ENCODE measurements around the gene BLOC1S6.

The BLOC1S6 gene

DNA sequence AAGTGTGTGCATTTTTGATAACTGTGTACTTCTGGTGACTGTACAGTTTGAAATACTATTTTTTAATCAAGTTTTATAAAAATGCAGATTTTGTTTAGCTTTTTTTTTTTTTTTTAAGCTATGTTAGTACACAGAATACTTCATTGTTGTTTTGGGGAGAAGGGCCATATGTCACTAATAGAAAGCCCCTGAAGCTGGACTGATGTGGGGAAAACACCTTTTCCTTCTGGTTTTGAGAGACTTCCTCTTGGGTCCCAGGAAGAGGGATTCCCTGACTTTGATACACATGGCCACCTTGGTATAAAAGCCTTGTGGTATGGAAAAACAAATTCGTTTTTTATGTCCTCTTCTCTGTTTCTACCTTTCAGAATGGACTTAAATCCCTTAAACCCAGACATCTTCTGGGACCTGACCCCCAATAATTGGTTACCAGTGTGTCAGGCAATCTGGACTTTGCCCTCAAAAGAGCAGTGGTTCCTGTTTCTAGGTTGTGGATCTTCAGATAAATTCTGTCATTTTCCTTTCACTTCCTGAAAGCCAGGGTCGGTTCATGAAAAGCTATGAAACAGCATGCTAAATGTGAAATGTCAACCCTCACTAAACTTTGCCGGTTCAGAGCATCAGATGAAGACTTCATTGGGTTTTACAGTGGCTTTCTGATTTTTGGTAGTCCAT, 31.1 kb upstream of the BLOC1S6 start:
- H3K9me3 ChIP-seq (ENCODE audit: low read length) = no peaks in the 10 kb centered on the region
- no peaks in the 10 kb centered on the region for H3K36me3 ChIP-seq (ENCODE audit: insufficient read depth, low read length)
- no peaks in the 10 kb centered on the region for H3K27me3 ChIP-seq (ENCODE audit: control insufficient read depth in 1 of 2, insufficient read depth in 2 of 2, low read length in 2 of 2)
- H3K4me3 ChIP-seq (ENCODE audit: low read depth in 1 of 2, low read length in 2 of 2) = no peak overlapping the region
- no peak overlapping the region for H3K9ac ChIP-seq (ENCODE audit: low read length)
- no peak overlapping the region for H3K27ac ChIP-seq (ENCODE audit: low read depth, low read length)
- H3K4me1 ChIP-seq (ENCODE audit: insufficient read depth, low read length) = no peaks in the 10 kb centered on the region

DNA sequence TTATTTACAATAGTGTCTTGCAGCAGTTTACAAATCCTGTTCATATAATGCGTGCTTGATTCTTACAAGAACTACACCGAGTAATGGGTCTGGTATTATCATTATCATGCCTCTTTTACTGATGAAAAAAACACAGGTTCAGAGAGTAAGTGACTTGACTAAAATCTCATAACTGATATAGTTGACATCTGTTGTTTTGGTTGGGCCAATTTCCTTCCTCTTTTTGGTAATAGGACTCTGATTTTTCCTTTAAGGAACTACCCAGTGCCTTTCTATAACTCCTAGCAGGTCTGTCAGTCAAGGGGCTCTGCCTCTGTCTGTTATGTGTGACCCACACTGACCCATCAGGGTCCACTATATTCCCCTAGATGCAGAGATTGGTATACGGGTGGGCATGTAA, 14.6 kb upstream of the BLOC1S6 start:
- Histone ChIP-seq H3K36me3 (ENCODE audit: insufficient read depth, low read length) (no peaks in the 10 kb centered on the region), H3K9ac (ENCODE audit: low read length) (no peak overlapping the region), H3K4me3 (ENCODE audit: low read depth in 1 of 2, low read length in 2 of 2) (no peak overlapping the region), H3K27me3 (ENCODE audit: control insufficient read depth in 1 of 2, insufficient read depth in 2 of 2, low read length in 2 of 2) (no peaks in the 10 kb centered on the region), H3K27ac (ENCODE audit: low read depth, low read length) (no peak overlapping the region), H3K9me3 (ENCODE audit: low read length) (no peaks in the 10 kb centered on the region), H3K4me1 (ENCODE audit: insufficient read depth, low read length) (no peaks in the 10 kb centered on the region)

DNA sequence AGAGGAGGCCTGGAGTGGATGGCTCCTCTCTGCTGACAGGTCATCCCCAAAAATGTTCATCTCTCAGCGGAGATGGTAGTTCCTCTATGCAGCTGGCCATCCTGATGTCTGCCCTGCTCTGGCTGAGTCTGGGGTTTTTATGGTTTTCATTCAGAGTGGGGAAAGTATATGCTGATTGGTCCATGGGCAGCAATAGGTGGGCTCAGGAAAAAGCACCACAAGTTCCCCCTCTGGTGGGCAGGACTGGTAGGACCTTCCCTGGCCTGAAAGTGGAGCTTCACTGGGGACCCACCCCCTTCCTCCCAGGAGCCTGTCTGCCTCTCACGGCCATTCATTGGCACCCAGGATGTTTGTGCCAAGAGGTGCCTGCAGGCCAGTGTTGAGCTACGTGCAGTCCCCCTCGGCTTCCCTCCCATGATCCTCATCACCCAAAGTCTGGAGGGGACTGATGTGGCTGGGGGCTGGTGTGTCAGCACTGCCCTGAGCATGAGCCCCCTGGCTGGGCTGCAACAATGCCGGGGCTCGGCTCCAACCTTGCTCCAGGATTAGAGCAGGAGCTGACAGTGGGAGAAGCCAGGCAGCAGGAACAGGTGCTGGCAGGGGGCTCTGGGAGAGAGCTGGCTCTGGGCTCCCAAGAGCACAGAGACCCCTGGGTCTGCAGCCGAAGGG, 13.1 kb upstream of the BLOC1S6 start:
- Histone ChIP-seq H3K4me1 (ENCODE audit: insufficient read depth, low read length) (no peaks in the 10 kb centered on the region), H3K4me3 (ENCODE audit: low read depth in 1 of 2, low read length in 2 of 2) (no peak overlapping the region), H3K9me3 (ENCODE audit: low read length) (no peaks in the 10 kb centered on the region), H3K9ac (ENCODE audit: low read length) (no peak overlapping the region), H3K36me3 (ENCODE audit: insufficient read depth, low read length) (no peaks in the 10 kb centered on the region), H3K27me3 (ENCODE audit: control insufficient read depth in 1 of 2, insufficient read depth in 2 of 2, low read length in 2 of 2) (no peaks in the 10 kb centered on the region), H3K27ac (ENCODE audit: low read depth, low read length) (no peak overlapping the region)

DNA sequence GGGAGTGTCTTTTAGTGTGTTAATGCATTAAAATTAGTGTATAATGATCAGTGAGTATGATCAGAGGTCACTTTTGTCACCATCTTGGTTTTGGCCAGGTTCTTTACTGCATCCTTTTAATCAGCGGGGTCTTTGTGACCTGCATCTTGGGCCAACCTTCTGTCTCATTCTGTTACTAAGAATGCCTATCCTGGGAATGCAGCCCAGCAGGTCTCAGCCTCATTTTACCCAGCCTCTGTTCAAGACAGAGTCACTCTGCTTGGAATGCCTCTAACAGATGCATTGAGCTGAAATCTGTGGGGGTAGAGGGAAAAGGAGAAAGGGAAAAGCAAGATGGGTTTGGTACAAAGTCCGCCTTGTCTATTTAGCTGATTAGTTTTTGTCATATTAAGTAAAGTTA, 5.3 kb upstream of the BLOC1S6 start:
- H3K36me3 ChIP-seq (ENCODE audit: insufficient read depth, low read length) = no peaks in the 10 kb centered on the region
- no peak overlapping the region for H3K27ac ChIP-seq (ENCODE audit: low read depth, low read length)
- no peak overlapping the region for H3K9ac ChIP-seq (ENCODE audit: low read length)
- peaks cover 12% of the 10 kb centered on the region for H3K4me1 ChIP-seq (ENCODE audit: insufficient read depth, low read length)
- no peak overlapping the region for H3K4me3 ChIP-seq (ENCODE audit: low read depth in 1 of 2, low read length in 2 of 2)
- no peaks in the 10 kb centered on the region for H3K9me3 ChIP-seq (ENCODE audit: low read length)
- no peaks in the 10 kb centered on the region for H3K27me3 ChIP-seq (ENCODE audit: control insufficient read depth in 1 of 2, insufficient read depth in 2 of 2, low read length in 2 of 2)

DNA sequence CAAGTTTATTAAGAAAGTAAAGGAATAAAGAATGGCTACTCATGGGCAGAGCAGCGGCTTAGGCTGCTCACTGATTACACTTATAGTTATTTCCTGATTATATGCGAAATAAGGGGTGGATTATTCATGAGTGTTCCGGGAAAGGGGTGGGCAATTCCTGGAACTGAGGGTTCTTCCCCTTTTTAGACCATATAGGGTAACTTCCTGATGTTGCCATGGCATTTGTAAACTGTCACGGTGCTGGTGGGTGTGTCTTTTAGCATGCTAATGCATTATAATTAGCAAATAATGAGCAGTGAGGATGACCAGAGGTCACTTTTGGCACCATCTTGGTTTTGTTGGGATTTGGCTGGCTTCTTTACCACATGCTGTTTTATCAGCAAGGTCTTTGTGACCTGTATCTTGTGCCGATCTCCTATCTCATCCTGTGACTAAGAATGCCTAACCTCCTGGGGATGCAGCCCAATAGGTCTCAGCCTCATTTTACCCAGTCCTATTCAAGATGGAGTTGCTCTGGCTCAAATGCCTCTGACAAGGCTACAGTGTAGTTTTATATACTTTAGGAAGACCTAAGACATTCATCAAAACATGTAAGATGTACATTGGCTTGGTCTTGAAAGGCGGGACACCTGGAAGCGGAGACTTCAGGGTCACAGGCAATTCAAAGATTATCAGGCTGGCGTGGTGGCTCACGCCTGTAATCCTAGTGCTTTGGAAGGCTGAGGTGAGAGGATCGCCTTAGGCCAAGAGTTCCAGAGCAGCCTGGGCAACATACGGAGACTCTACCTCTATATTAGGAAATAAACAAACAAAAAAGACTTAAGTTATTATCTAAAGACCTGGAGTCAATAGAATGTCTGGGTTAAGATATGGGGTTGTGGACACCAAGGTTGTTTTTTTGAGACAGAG, 3.2 kb upstream of the BLOC1S6 start:
- no peak overlapping the region for H3K4me3 ChIP-seq (ENCODE audit: low read depth in 1 of 2, low read length in 2 of 2)
- H3K9ac ChIP-seq (ENCODE audit: low read length) = no peak overlapping the region
- no peak overlapping the region for H3K27ac ChIP-seq (ENCODE audit: low read depth, low read length)
- no peaks in the 10 kb centered on the region for H3K27me3 ChIP-seq (ENCODE audit: control insufficient read depth in 1 of 2, insufficient read depth in 2 of 2, low read length in 2 of 2)
- H3K4me1 ChIP-seq (ENCODE audit: insufficient read depth, low read length) = peaks cover 22% of the 10 kb centered on the region
- no peaks in the 10 kb centered on the region for H3K36me3 ChIP-seq (ENCODE audit: insufficient read depth, low read length)
- H3K9me3 ChIP-seq (ENCODE audit: low read length) = no peaks in the 10 kb centered on the region

DNA sequence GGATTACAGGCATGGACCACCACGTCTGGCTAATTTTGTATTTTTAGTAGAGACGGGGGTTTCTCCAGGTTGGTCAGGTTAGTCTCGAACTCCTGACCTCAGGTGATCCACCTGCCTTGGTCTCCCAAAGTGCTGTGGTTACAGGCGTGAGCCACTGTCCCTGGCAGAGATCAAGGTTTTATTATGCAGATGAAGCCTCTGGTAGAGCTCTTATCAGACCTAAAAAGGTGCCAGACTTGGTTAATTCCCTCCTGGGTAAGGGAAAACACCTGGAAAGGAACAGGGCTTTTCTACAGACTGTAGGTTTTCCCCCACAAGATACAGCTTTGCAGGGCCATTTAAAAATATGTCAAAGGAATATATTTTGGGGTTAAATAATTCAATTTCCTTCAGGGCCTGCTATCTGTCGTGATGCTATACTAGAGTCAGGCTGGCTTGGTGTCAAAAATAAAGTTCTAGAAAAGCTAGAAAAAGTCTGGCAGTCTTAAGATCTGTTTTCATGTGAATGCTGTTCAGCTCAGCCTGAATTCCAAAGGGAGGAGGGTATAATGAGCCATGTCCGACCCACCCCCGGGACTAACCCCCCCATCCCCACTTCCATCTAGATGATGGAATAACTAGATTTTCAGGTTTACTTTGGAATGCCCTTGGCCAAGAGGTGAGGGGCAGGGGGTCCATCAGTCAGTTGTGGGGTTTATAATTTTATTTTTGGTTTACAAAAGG, 1.9 kb upstream of the BLOC1S6 start:
- no peaks in the 10 kb centered on the region for H3K9me3 ChIP-seq (ENCODE audit: low read length)
- no peaks in the 10 kb centered on the region for H3K27me3 ChIP-seq (ENCODE audit: control insufficient read depth in 1 of 2, insufficient read depth in 2 of 2, low read length in 2 of 2)
- no peak overlapping the region for H3K4me3 ChIP-seq (ENCODE audit: low read depth in 1 of 2, low read length in 2 of 2)
- H3K9ac ChIP-seq (ENCODE audit: low read length) = no peak overlapping the region
- H3K4me1 ChIP-seq (ENCODE audit: insufficient read depth, low read length) = peaks cover 31% of the 10 kb centered on the region
- H3K27ac ChIP-seq (ENCODE audit: low read depth, low read length) = no peak overlapping the region
- H3K36me3 ChIP-seq (ENCODE audit: insufficient read depth, low read length) = no peaks in the 10 kb centered on the region

DNA sequence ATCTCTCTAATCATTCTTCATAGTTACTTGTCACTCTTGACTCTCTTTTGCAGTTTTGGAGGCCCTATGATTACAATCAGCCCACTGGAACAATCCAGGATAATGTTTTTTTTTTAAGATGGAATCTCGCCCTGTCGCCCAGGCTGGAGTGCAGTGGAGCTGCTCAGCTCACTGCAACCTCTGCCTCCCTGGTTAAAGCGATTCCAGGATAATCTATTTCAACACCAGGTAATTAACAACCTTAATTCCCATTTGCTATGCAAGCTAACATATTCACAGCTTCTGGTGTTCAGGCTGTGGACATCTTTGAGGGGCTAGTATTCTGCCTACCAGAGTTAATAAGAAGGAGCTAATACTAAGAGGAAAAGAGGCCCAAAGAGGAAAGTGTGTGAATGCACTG, 1.1 kb upstream of the BLOC1S6 start:
- Histone ChIP-seq H3K4me1 (ENCODE audit: insufficient read depth, low read length) (peaks cover 31% of the 10 kb centered on the region), H3K27ac (ENCODE audit: low read depth, low read length) (peak overlapping the region; percentile 92), H3K9me3 (ENCODE audit: low read length) (no peaks in the 10 kb centered on the region), H3K9ac (ENCODE audit: low read length) (peak overlapping the region; percentile 84), H3K27me3 (ENCODE audit: control insufficient read depth in 1 of 2, insufficient read depth in 2 of 2, low read length in 2 of 2) (no peaks in the 10 kb centered on the region), H3K4me3 (ENCODE audit: low read depth in 1 of 2, low read length in 2 of 2) (peak overlapping the region; percentile 71 to 80), H3K36me3 (ENCODE audit: insufficient read depth, low read length) (no peaks in the 10 kb centered on the region)

DNA sequence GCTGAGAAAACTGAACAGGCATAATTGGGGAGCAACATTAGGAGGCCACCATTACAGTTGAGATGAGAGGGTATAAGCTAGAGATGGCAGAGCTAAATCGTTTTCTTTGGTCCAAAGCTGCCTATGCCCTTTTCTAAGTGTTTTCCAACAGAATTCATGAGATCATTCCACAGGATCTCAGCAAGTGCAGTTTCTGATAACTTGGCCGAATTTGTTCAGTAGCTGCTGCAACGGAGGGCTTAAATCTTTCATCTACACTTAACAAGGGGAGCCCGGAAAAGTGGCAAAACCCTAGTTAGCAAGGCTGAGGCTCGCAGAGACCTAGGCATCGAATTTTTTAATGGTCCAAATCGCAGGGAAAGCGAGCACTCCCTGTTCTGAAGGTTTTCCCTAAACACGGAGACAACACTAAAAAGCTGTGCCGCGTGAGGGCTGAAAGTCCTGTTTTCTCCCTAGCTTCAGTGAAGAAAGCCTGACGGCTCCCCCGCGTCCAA, 531 bp upstream of the BLOC1S6 start:
- Histone ChIP-seq H3K27me3 (ENCODE audit: control insufficient read depth in 1 of 2, insufficient read depth in 2 of 2, low read length in 2 of 2) (no peaks in the 10 kb centered on the region), H3K9me3 (ENCODE audit: low read length) (no peaks in the 10 kb centered on the region), H3K4me3 (ENCODE audit: low read depth in 1 of 2, low read length in 2 of 2) (peak overlapping the region; percentile 71 to 80), H3K36me3 (ENCODE audit: insufficient read depth, low read length) (no peaks in the 10 kb centered on the region), H3K27ac (ENCODE audit: low read depth, low read length) (peak overlapping the region; percentile 92), H3K4me1 (ENCODE audit: insufficient read depth, low read length) (peaks cover 31% of the 10 kb centered on the region), H3K9ac (ENCODE audit: low read length) (peak overlapping the region; percentile 84)

DNA sequence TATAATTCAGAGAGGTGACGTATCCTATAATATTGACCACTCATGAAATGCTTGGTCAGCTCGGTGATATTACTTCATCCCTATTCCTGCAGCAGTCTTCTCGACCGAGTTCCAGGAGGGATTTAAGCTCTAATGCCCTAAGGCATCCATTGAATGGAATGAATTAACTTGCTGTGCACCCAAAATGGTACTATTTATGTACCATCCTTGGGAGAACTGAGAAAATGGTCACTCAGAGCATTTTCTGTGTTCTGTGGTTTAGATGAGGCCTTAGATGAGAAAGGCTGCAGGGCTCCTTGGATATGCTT, 638 bp downstream of the BLOC1S6 start:
- Histone ChIP-seq H3K9ac (ENCODE audit: low read length) (peak overlapping the region; percentile 84), H3K4me3 (ENCODE audit: low read depth in 1 of 2, low read length in 2 of 2) (peak overlapping the region; percentile 71 to 80), H3K4me1 (ENCODE audit: insufficient read depth, low read length) (peaks cover 31% of the 10 kb centered on the region), H3K27ac (ENCODE audit: low read depth, low read length) (peak overlapping the region; percentile 92), H3K36me3 (ENCODE audit: insufficient read depth, low read length) (peaks cover 7% of the 10 kb centered on the region), H3K27me3 (ENCODE audit: control insufficient read depth in 1 of 2, insufficient read depth in 2 of 2, low read length in 2 of 2) (no peaks in the 10 kb centered on the region), H3K9me3 (ENCODE audit: low read length) (no peaks in the 10 kb centered on the region)

DNA sequence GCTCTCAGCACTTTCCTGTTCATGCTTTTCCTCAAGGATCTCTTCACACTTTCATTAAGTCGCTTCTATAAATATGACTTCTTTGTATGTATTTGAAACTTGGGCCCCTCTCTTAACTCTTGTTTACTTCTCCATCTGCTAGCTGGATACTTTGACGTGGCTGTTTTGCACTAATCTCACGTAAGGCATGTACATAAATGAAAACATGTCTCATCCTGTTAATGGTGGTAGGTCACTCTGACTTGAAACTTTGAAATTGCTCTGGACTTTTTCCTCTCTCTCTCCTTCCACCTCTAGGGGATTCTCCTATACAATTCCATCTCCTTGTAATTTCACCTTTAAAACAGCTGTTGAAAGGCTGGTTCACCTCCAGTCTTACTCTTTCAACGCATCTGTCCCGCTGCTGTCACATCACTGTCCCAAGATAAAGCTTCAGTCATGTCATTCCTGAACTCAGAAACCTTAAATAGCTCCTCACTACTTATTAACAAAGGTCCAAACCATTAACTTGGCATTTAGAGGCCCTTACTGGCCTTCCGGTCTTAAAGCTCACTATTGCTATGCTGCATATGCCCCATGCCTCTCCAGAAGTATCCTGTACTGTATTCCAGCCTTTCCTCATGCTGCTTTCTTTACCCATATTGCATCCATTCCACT, 1.2 kb downstream of the BLOC1S6 start:
- H3K4me1 ChIP-seq (ENCODE audit: insufficient read depth, low read length) = peaks cover 31% of the 10 kb centered on the region
- H3K36me3 ChIP-seq (ENCODE audit: insufficient read depth, low read length) = peaks cover 7% of the 10 kb centered on the region
- H3K27me3 ChIP-seq (ENCODE audit: control insufficient read depth in 1 of 2, insufficient read depth in 2 of 2, low read length in 2 of 2) = no peaks in the 10 kb centered on the region
- peak overlapping the region; percentile 92 for H3K27ac ChIP-seq (ENCODE audit: low read depth, low read length)
- peak overlapping the region; percentile 71 to 80 for H3K4me3 ChIP-seq (ENCODE audit: low read depth in 1 of 2, low read length in 2 of 2)
- no peaks in the 10 kb centered on the region for H3K9me3 ChIP-seq (ENCODE audit: low read length)
- peak overlapping the region; percentile 84 for H3K9ac ChIP-seq (ENCODE audit: low read length)
